Esophagus squamous epithelium (tissue), 4 donors: ENCODE data around the gene TMEM240.

ENCODE experiments used
- POLR2A ChIP-seq, 4 donors: fragments of 450-650 bp; IDR thresholded peaks; one replicate each; pipeline ENCODE4 v1.6.1; 2017; ENCODE audit warnings: antibody characterized with exemption in 4 of 4, mild to moderate bottlenecking in 4 of 4, moderate library complexity in 3 of 4
- TF ChIP-seq, protein P1 (sequence below), 6 experiments: fragments of 450-650 bp in 4 of 6; fragments of 200-600 bp in 2 of 6; sonication (generic) in 2 of 6; IDR thresholded peaks; one replicate each; pipeline ENCODE4 v1.5.1; 2016 to 2019; ENCODE audit warnings: antibody characterized with exemption in 6 of 6, mild to moderate bottlenecking in 4 of 6, moderate library complexity in 4 of 6

DNA sequence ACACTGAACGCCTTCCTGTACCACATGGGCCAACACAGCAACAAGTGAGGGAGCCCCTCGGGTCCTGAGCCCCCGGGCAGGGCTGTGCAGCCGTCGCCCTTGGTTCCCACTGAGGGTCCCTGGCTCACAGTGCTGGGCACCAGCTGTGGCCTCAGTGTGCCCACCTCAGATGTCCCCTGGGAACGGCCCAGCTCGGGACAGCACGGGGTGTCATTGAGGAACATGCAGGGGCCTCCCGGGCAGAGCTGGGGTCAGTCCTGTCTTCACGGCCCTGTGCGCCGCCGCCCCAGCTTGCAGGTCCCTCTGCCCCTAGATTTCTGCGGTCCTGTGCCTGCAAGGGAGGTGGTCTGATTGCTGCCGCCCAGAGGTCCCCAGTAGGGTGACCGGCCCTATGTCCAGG lies 51.2 kb downstream of the TMEM240 start:
- TF ChIP-seq, protein P1, sequence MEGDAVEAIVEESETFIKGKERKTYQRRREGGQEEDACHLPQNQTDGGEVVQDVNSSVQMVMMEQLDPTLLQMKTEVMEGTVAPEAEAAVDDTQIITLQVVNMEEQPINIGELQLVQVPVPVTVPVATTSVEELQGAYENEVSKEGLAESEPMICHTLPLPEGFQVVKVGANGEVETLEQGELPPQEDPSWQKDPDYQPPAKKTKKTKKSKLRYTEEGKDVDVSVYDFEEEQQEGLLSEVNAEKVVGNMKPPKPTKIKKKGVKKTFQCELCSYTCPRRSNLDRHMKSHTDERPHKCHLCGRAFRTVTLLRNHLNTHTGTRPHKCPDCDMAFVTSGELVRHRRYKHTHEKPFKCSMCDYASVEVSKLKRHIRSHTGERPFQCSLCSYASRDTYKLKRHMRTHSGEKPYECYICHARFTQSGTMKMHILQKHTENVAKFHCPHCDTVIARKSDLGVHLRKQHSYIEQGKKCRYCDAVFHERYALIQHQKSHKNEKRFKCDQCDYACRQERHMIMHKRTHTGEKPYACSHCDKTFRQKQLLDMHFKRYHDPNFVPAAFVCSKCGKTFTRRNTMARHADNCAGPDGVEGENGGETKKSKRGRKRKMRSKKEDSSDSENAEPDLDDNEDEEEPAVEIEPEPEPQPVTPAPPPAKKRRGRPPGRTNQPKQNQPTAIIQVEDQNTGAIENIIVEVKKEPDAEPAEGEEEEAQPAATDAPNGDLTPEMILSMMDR (IDR thresholded peaks at IDR 0.05) = no peak
- no peak for TF ChIP-seq POLR2A (IDR thresholded peaks at IDR 0.05)
